Body of pancreas (tissue), 4 donors: ENCODE data around the gene SPINT1. TPM values are rescaled to one million over a fixed set of nuclear protein-coding genes. Genes with fewer than 3 reads are reported as not detected.

Source experiments
- ATAC-seq: fragments of 150-250 bp; one replicate; pipeline ENCODE4 v1.9.1; 2016
- DNase-seq, 4 donors: peaks; one replicate each; pipeline ENCODE4 v3.0.0-alpha.2; 2019
- H3K27ac ChIP-seq, 4 donors: fragments of 200-600 bp; sonication (generic); 1 replicate in 3 of 4; 2 replicates in 1 of 4; pipeline versions ENCODE4 v1.5.1 to v1.6.1; 2016 to 2019; ENCODE audit warnings: mild to moderate bottlenecking in 1 of 4, mixed read lengths in 1 of 4, moderate library complexity in 1 of 4
- H3K27me3 ChIP-seq, 2 donors: fragments of 200-600 bp; sonication (generic); one replicate each; pipeline ENCODE4 v1.6.0; 2016; ENCODE audit warnings: mild to moderate bottlenecking in 1 of 2
- H3K36me3 ChIP-seq, 2 donors: fragments of 200-600 bp; sonication (generic); replicated peaks in 1 of 2; 2 replicates each; pipeline ENCODE4 v1.5.1; 2016; ENCODE audit warnings: low read depth in 2 of 2; ENCODE audit not compliant: insufficient read depth in 1 of 2
- H3K4me1 ChIP-seq: fragments of 200-600 bp; sonication (generic); one replicate; pipeline ENCODE4 v1.6.0; 2016
- H3K4me3 ChIP-seq, 2 donors: fragments of 200-600 bp; sonication (generic); 1 replicate in 1 of 2; 2 replicates in 1 of 2; pipeline ENCODE4 v1.5.1; 2016 to 2019
- H3K9me3 ChIP-seq, 3 donors: fragments of 200-600 bp; sonication (generic); 1 replicate in 2 of 3; 2 replicates in 1 of 3; pipeline ENCODE4 v1.5.1; 2016
- POLR2A ChIP-seq, 3 donors: fragments of 450-650 bp; IDR thresholded peaks; one replicate each; pipeline ENCODE4 v1.6.1; 2016; ENCODE audit warnings: antibody characterized with exemption in 3 of 3, mild to moderate bottlenecking in 2 of 3
- WGBS, 2 donors: methylation state at CpG; one replicate each; pipeline ENCODE4 v1.1.5; 2017; 5-methylcytosine and 5-hydroxymethylcytosine counted together
- intact Hi-C: fragments of 100-400 bp; cut with DNase I; formaldehyde crosslinking; loops from one replicate; pipeline ENCODE4 v1.15.1; 2023
- total RNA-seq, 2 donors: library from RNA; depleted of rRNA; stranded (reverse); fragments of >200 nt; gene quantifications; one replicate each; pipeline ENCODE4 v1.1.0, GENCODE V29; 2016
- TF ChIP-seq, protein P1 (sequence below), 7 experiments: fragments of 450-650 bp in 4 of 7; fragments of 200-600 bp in 3 of 7; sonication (generic) in 3 of 7; IDR thresholded peaks; one replicate each; pipeline ENCODE4 v1.5.1; 2016 to 2019; ENCODE audit warnings: antibody characterized with exemption in 7 of 7

Gene SPINT1, protein sequence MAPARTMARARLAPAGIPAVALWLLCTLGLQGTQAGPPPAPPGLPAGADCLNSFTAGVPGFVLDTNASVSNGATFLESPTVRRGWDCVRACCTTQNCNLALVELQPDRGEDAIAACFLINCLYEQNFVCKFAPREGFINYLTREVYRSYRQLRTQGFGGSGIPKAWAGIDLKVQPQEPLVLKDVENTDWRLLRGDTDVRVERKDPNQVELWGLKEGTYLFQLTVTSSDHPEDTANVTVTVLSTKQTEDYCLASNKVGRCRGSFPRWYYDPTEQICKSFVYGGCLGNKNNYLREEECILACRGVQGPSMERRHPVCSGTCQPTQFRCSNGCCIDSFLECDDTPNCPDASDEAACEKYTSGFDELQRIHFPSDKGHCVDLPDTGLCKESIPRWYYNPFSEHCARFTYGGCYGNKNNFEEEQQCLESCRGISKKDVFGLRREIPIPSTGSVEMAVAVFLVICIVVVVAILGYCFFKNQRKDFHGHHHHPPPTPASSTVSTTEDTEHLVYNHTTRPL
- total RNA-seq = 100 to 1,000 TPM; 110 to 134 TPM

DNA sequence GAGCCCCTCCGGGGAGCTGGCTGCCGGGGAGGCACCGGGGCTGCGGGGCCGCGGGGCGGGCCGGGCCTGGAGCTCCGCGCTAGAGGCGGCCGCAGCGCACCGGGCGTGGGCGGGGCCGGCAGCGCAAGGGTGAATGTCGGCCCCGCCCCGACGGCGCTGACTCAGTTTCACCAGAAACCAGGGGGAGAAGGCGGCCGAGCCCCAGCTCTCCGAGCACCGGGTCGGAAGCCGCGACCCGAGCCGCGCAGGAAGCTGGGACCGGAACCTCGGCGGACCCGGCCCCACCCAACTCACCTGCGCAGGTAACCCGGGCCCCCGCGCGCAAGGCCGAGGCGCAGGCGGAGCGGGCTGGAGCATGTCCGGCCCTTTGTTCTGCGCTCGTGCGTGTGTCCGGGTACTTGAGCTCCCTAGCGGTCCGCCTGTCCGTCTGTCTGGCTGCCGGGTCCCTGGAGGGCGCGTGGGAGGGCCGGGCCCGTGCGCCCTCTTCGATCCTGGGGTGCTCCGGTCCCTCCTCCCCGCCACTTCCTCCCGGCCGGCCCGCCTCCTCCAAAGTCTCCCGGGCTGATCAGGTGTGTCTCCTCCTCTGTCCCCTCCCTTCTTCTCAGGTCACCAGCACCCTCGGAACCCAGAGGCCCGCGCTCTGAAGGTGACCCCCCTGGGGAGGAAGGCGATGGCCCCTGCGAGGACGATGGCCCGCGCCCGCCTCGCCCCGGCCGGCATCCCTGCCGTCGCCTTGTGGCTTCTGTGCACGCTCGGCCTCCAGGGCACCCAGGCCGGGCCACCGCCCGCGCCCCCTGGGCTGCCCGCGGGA lies at the start of gene SPINT1:
SPINT1 (plus strand) TSS at position 164 of the 811 bp plus-strand sequence; CDS start at position 671, 507 bp downstream.
- peak within 1 kb of the TSS; percentile 71 to 92 (median 85) for H3K27ac ChIP-seq
- H3K9me3 ChIP-seq = no peaks in the 10 kb centered on the region
- H3K27me3 ChIP-seq = no peaks in the 10 kb centered on the region
- peaks cover 41% of the 10 kb centered on the region for H3K4me1 ChIP-seq
- DNase-seq = peak; percentile 66 to 73 (median 72)
- intact Hi-C loops = no loop called here
- TF ChIP-seq, protein P1, sequence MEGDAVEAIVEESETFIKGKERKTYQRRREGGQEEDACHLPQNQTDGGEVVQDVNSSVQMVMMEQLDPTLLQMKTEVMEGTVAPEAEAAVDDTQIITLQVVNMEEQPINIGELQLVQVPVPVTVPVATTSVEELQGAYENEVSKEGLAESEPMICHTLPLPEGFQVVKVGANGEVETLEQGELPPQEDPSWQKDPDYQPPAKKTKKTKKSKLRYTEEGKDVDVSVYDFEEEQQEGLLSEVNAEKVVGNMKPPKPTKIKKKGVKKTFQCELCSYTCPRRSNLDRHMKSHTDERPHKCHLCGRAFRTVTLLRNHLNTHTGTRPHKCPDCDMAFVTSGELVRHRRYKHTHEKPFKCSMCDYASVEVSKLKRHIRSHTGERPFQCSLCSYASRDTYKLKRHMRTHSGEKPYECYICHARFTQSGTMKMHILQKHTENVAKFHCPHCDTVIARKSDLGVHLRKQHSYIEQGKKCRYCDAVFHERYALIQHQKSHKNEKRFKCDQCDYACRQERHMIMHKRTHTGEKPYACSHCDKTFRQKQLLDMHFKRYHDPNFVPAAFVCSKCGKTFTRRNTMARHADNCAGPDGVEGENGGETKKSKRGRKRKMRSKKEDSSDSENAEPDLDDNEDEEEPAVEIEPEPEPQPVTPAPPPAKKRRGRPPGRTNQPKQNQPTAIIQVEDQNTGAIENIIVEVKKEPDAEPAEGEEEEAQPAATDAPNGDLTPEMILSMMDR (IDR thresholded peaks at IDR 0.05) = no peak
- peak; percentile 68 to 78 (median 76) for TF ChIP-seq POLR2A (IDR thresholded peaks at IDR 0.05)
- WGBS, 2 donors = 0% methylated on average over 77 of the region's 89 CpGs; no CpG with 5 or more reads in 1 of the 2 donors
- ATAC-seq = peak; percentile 56
- peak within 1 kb of the TSS; percentile 21 to 63 for H3K4me3 ChIP-seq
- H3K36me3 ChIP-seq = no peaks in the 10 kb centered on the region

DNA sequence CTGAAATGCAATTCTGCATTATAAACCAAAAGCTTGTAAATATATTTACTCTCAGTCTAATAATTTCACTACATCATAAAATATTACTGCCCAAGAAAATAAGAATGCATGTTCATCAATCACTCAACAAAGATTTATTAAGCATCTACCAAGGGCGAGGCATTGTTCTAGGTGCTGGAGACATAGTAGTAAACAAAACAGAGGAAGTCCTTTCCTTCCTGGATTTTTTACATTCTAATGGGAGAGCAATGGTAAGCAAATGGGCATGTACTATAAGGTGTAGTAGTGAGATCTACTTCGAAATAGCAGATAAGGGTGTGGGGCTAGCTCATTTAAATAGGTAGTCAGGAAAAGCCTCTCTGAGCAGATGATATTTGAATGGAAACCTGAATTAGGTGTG lies 47.8 kb upstream of the SPINT1 start:
- DNase-seq = no peak
- ATAC-seq = no peak
- peak overlapping the region in 1 of 4 donors; percentile 3 for H3K27ac ChIP-seq
- TF ChIP-seq, protein P1 (IDR thresholded peaks at IDR 0.05) = no peak
- no peak for TF ChIP-seq POLR2A (IDR thresholded peaks at IDR 0.05)
- intact Hi-C loops = no loop called here
- WGBS, 2 donors = 51 to 70% methylated on average over 2 of the region's 2 CpGs
- no peaks in the 10 kb centered on the region for H3K27me3 ChIP-seq
- no peaks in the 10 kb centered on the region for H3K9me3 ChIP-seq
- no peaks in the 10 kb centered on the region for H3K36me3 ChIP-seq
- H3K4me3 ChIP-seq = no peak overlapping the region
- peaks cover 25% of the 10 kb centered on the region for H3K4me1 ChIP-seq

DNA sequence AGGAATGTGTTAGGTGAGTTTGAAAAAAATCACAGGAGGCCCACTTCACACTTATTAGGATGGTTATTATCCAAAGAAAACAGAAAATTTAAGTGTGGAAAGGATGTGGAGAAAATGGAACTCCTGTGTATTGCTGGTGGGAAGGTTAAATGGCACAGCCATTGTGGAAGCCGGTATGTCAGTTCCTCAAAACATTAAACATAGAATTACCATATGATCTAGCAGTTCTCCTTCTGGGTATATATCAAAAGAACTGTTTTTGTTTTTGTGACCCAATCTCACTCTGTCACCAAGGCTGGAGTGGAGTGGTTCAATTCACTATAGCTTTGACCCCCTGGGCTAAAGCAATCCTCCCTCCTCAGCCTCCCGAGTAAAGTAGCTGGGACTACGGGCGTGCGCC lies 47.3 kb upstream of the SPINT1 start:
- peak overlapping the region in 1 of 4 donors; percentile 3 for H3K27ac ChIP-seq
- peaks cover 21% of the 10 kb centered on the region for H3K4me1 ChIP-seq
- intact Hi-C loops = no loop called here
- H3K27me3 ChIP-seq = no peaks in the 10 kb centered on the region
- no peak for DNase-seq
- WGBS, 2 donors = 91 to 93% methylated on average over 5 of the region's 5 CpGs
- no peak overlapping the region for H3K4me3 ChIP-seq
- H3K36me3 ChIP-seq = no peaks in the 10 kb centered on the region
- no peaks in the 10 kb centered on the region for H3K9me3 ChIP-seq
- TF ChIP-seq POLR2A (IDR thresholded peaks at IDR 0.05) = no peak
- TF ChIP-seq, protein P1 (IDR thresholded peaks at IDR 0.05) = no peak
- no peak for ATAC-seq

DNA sequence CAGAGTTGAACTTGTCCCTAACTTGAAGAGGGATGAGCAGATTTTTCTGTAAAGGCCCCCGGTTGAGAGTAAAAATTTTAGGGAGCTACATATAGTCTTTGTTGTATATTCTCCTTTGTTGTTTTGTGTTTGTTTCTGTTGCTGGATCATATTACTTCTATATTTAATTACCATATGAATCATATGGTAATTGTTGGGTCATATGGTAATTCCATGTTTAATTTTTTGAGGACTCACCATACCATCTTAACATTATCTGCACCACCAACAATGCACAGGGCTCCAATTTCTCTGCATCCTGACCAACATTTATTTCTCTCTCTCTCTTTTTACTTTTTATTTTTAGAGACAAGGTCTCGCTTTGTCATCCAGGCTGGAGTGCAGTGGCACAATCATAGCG lies 44.3 kb upstream of the SPINT1 start:
- DNase-seq (no peak), ATAC-seq (no peak)
- H3K27ac ChIP-seq = no peak overlapping the region
- 95% methylated on average over 3 of the region's 3 CpGs for WGBS, 2 donors
- H3K4me3 ChIP-seq = no peak overlapping the region
- H3K9me3 ChIP-seq = no peaks in the 10 kb centered on the region
- intact Hi-C loops = no loop called here
- H3K36me3 ChIP-seq = no peaks in the 10 kb centered on the region
- TF ChIP-seq, protein P1 (IDR thresholded peaks at IDR 0.05) = no peak
- TF ChIP-seq POLR2A (IDR thresholded peaks at IDR 0.05) = no peak
- no peaks in the 10 kb centered on the region for H3K27me3 ChIP-seq
- peaks cover 13% of the 10 kb centered on the region for H3K4me1 ChIP-seq
